GM13976 (cell line): Measurements from ENCODE around the gene PCNX1.

Source experiments
- DNase-seq: peaks from one replicate; pipeline ENCODE4 v3.0.0; 2012; ENCODE audit warnings: low spot score
- CTCF ChIP-seq: IDR thresholded peaks from 2 replicates; pipeline ENCODE4 v1.5.1; 2012; ENCODE audit warnings: borderline replicate concordance, mild to moderate bottlenecking; ENCODE audit not compliant: insufficient read depth; ENCODE audit errors: extremely low read depth, missing control alignments, control extremely low read depth
- in situ Hi-C: fragments of 300-500 bp; cut with MboI; formaldehyde crosslinking; loops from one replicate; pipeline ENCODE4 v1.12.0; 2022; ENCODE audit warnings: low sequenced_read_pairs, mixed read lengths, inconsistent platforms; ENCODE audit not compliant: unreplicated experiment

The PCNX1 gene

DNA sequence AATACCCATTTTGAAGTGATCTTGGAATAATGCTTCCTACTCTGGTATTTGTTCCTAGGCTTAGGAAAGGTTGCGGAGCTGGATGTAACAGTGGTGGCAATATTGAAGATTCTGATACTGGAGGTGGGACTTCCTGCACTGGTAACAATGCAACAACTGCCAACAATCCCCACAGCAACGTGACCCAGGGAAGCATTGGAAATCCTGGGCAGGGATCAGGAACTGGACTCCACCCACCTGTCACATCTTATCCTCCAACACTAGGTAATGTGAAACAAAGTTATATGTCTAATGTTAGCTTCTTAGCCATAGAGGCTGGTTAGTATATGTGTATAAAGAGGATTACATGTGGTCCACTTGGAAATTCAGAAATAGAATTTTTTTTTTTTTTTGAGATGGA is 197.9 kb downstream of the PCNX1 start:
- in situ Hi-C loops = no loop called here
- TF ChIP-seq CTCF = no peak
- DNase-seq = no peak

- no peak for TF ChIP-seq CTCF
- in situ Hi-C loops = no loop called here
- DNase-seq = no peak
Observed at GRCh38 chr14:71107921-71108320, 200.7 kb downstream of the PCNX1 start.

DNA sequence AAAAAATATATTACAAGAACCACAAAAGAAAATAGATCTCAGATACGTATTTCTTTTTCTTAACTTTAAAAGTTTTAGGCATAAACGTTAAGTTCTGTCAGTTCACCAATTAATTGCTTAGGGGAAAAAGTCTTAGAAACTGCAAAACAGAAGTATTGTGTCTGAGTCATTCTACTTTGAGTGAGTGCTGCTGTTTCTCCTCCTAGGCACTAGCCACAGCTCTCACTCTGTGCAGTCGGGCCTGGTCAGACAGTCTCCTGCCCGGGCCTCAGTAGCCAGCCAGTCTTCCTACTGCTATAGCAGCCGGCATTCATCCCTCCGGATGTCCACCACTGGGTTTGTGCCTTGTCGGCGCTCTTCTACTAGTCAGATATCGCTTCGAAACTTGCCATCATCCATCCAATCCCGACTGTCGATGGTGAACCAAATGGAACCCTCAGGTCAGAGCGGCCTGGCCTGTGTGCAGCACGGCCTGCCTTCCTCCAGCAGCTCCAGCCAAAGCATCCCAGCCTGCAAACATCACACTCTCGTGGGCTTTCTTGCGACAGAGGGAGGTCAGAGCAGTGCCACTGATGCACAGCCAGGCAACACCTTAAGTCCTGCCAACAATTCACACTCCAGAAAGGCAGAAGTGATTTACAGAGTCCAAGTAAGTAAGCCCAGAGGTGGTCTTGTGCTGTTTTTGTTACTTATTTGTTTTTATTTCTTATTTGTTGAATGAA is 201.3 kb downstream of the PCNX1 start:
- no peak for TF ChIP-seq CTCF
- in situ Hi-C loops = no loop called here
- DNase-seq = no peak

DNA sequence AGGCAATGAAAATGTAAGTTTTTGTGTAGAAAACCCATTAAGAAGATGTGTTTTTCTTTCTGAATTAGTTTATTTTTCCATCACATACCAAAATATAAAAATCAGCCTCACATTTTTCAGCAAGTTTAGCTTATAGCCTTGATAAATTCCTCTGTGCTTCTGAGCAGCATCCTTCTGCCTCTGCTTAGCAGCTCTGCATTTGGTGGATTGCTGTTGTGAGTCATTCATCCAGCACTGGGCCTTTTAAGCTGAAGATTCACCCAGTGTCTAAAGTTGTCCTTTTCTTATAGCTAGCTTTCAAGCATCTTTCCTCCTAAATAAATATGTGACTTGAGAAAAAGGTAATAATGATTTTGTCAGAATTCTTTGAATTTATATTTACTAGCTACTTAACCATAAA is 206.1 kb downstream of the PCNX1 start:
- DNase-seq = no peak
- no peak for TF ChIP-seq CTCF
- in situ Hi-C loops = no loop called here

- TF ChIP-seq CTCF = no peak
- no peak for DNase-seq
- in situ Hi-C loops = no loop called here
Observed at GRCh38 chr14:71114565-71114964, 207.3 kb downstream of the PCNX1 start.

GRCh38 chr14:71115306-71115705 is 208.0 kb downstream of the PCNX1 start:
- TF ChIP-seq CTCF = no peak
- in situ Hi-C loops = no loop called here
- no peak for DNase-seq
